Measurements from ENCODE around the gene ARHGEF38. TPM values are rescaled to one million over a fixed set of nuclear protein-coding genes. Genes with fewer than 3 reads are reported as not detected.

The ARHGEF38 gene
- total and polyA plus RNA-seq, 8 donors = 0.61 to 23.2 (median 2.5) TPM

DNA sequence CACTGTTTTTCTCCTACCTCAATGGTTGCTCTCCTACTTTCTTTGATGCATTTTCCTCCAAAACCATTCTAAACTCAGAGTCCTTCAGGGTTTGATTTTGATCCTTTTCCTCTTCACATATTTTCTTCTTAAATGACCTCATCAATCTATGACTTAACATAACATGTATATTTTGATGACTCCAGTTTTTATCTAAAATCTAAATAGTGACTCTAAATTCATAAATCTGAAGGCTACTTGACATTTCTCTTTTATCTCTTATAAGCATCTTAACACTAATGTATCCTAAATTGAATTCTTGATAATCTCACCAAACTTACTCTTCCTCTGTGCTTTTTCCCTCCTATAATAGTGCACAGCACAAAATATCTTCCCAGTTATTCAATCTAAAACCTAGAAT, 4.7 kb upstream of the ARHGEF38 start:
- Histone ChIP-seq H3K27ac (no peak overlapping the region), H3K4me3 (no peak overlapping the region), H3K4me1 (peaks cover 0 to 14% (median under 1%) of the 10 kb centered on the region in 4 donors), H3K27me3 (no peaks in the 10 kb centered on the region), H3K9me3 (no peaks in the 10 kb centered on the region), H3K36me3 (no peaks in the 10 kb centered on the region)
- DNase-seq = no peak
- no peak for TF ChIP-seq EP300 (IDR thresholded peaks at IDR 0.05)
- no peak for TF ChIP-seq POLR2AphosphoS5 (IDR thresholded peaks at IDR 0.05)
- TF ChIP-seq, protein P1, sequence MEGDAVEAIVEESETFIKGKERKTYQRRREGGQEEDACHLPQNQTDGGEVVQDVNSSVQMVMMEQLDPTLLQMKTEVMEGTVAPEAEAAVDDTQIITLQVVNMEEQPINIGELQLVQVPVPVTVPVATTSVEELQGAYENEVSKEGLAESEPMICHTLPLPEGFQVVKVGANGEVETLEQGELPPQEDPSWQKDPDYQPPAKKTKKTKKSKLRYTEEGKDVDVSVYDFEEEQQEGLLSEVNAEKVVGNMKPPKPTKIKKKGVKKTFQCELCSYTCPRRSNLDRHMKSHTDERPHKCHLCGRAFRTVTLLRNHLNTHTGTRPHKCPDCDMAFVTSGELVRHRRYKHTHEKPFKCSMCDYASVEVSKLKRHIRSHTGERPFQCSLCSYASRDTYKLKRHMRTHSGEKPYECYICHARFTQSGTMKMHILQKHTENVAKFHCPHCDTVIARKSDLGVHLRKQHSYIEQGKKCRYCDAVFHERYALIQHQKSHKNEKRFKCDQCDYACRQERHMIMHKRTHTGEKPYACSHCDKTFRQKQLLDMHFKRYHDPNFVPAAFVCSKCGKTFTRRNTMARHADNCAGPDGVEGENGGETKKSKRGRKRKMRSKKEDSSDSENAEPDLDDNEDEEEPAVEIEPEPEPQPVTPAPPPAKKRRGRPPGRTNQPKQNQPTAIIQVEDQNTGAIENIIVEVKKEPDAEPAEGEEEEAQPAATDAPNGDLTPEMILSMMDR (IDR thresholded peaks at IDR 0.05) = no peak
- no peak for TF ChIP-seq POLR2A (IDR thresholded peaks at IDR 0.05)
- intact Hi-C loops (cut with DNase I; ENCODE audit: low total_unique reads) = no loop called here

DNA sequence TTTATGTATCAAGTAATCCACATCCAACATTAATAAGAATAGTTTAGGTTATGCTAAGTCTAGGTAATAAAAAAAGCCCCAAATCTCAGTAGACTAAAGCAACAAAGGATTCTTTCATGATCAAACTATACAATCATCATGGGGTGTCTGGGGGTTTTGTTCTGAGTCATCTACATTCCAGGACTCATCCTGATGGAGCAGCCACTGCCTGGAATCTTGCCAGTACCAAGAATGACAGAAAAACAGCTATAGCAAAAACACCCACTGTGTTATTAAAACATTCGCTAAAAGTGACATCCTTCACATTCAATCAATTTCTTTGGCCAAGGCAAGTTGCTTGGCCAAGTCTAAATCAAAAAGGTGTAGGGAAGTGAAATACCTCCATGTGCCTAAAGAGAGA, 3.9 kb upstream of the ARHGEF38 start:
- Histone ChIP-seq H3K4me3 (no peak overlapping the region), H3K9me3 (no peaks in the 10 kb centered on the region), H3K27me3 (no peaks in the 10 kb centered on the region), H3K36me3 (no peaks in the 10 kb centered on the region), H3K4me1 (peaks cover 0 to 14% (median 0%) of the 10 kb centered on the region in 4 donors), H3K27ac (no peak overlapping the region)
- intact Hi-C loops (cut with DNase I; ENCODE audit: low total_unique reads) = no loop called here
- WGBS, 5 donors = 81 to 90% (median 88%) methylated on average over 1 of the region's 1 CpG
- TF ChIP-seq POLR2A (IDR thresholded peaks at IDR 0.05) (no peak), EP300 (IDR thresholded peaks at IDR 0.05) (no peak), POLR2AphosphoS5 (IDR thresholded peaks at IDR 0.05) (no peak)
- TF ChIP-seq, protein P1 (IDR thresholded peaks at IDR 0.05) = no peak
- DNase-seq = no peak

DNA sequence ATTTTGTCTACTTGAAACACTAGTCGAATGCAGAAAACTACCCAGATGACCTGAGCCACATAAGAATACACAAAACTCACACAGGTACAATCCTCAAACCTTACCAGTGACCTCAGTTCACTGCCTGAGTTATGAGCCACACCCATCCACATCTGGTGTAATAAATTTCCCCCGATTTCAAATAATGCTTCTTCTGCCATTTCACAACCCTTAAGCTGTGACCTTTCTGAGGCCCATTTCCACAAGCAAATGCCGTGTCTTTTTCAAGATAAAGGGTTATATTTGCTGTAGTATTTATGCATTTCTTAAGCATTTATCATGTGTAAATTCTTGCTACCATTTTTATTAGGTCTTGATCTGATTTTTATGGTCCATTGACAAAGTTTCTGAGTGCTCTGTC, 1.8 kb upstream of the ARHGEF38 start:
- DNase-seq = peak in 1 of 2 donors; percentile 51
- no peak for TF ChIP-seq POLR2AphosphoS5 (IDR thresholded peaks at IDR 0.05)
- TF ChIP-seq, protein P1 (IDR thresholded peaks at IDR 0.05) = no peak
- TF ChIP-seq EP300 (IDR thresholded peaks at IDR 0.05) = no peak
- no peak for TF ChIP-seq POLR2A (IDR thresholded peaks at IDR 0.05)
- intact Hi-C loops (cut with DNase I; ENCODE audit: low total_unique reads) = no loop called here
- Histone ChIP-seq H3K4me1 (peaks cover 0 to 14% (median 0%) of the 10 kb centered on the region in 4 donors), H3K9me3 (no peaks in the 10 kb centered on the region), H3K4me3 (no peak overlapping the region), H3K27me3 (no peaks in the 10 kb centered on the region), H3K27ac (peak overlapping the region in 3 of 5 donors; percentile 83 to 93 (median 84)), H3K36me3 (no peaks in the 10 kb centered on the region)
- WGBS, 5 donors = 29 to 51% (median 40%) methylated on average over 3 of the region's 3 CpGs

DNA sequence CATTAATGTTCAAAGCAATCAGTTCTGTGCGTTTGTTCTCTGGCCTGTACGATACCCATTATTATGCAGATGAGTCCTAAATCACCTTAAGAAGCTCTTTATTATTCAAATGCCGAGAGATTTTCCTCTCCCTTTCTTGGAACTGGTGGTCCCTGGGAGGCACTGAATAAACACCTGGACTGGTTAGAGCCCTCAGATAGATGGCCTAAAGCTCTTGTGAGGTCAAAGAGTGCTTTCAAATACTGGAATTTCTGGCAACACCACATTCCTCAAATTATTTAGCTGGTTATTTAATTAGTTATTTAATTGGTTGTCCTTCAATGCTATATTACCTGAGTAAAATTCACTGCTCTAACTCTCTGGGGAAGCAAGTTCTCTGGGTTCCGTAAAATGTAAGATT, 3.0 kb downstream of the ARHGEF38 start:
- Histone ChIP-seq H3K4me1 (peaks cover 0 to 28% (median 3%) of the 10 kb centered on the region in 4 donors), H3K4me3 (peak overlapping the region in 1 of 4 donors; percentile 35)

DNA sequence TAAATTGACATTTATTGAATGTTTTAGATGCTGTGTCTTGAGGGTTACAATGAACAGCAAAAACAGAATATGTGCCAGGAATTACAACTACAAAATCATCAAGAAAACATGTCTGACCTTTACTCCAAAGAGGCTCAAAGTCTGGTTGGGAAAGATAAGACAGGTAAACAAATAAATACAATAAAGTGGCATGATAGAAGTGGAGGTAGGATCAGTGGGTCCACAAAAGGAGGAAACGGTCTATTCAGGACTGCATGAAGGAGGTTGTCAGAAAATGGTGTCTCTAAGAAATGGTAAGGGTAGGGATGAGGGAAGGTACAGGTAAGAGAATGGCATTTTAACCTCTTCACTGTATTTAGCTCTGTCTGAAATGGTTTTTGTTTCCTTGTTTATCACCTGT, 3.8 kb downstream of the ARHGEF38 start:
- Histone ChIP-seq H3K27me3 (no peaks in the 10 kb centered on the region), H3K4me1 (peaks cover 0 to 24% (median 3%) of the 10 kb centered on the region in 4 donors), H3K36me3 (no peaks in the 10 kb centered on the region), H3K9me3 (no peaks in the 10 kb centered on the region), H3K27ac (no peak overlapping the region), H3K4me3 (no peak overlapping the region)
- DNase-seq = no peak
- intact Hi-C loops (cut with DNase I; ENCODE audit: low total_unique reads) = no loop called here
- TF ChIP-seq, protein P1 (IDR thresholded peaks at IDR 0.05) = no peak
- TF ChIP-seq POLR2AphosphoS5 (IDR thresholded peaks at IDR 0.05) = no peak
- TF ChIP-seq POLR2A (IDR thresholded peaks at IDR 0.05) = no peak
- TF ChIP-seq EP300 (IDR thresholded peaks at IDR 0.05) = no peak
- 34 to 53% (median 45%) methylated on average over 1 of the region's 1 CpG for WGBS, 5 donors

More for the DNA sequence above, 3.0 kb downstream of the ARHGEF38 start:
- Histone ChIP-seq H3K36me3 (no peaks in the 10 kb centered on the region), H3K27ac (peak overlapping the region in 4 of 5 donors; percentile 19 to 93 (median 48)), H3K27me3 (no peaks in the 10 kb centered on the region), H3K9me3 (no peaks in the 10 kb centered on the region)
- DNase-seq = no peak
- intact Hi-C loops (cut with DNase I; ENCODE audit: low total_unique reads) = no loop called here
- TF ChIP-seq EP300 (IDR thresholded peaks at IDR 0.05) = no peak
- WGBS, 5 donors = 35 to 55% (median 41%) methylated on average over 4 of the region's 4 CpGs
